ENCODE results near the gene SH3TC2. TPM values are rescaled to one million over a fixed set of nuclear protein-coding genes. Genes with fewer than 3 reads are reported as not detected.

Gene SH3TC2
- total and polyA plus RNA-seq, 2 of the 4 experiments (the other 2 are of a cell fraction): 3.4 to 7.9 TPM

- H4K5ac ChIP-seq (ENCODE audit: low read depth, low read length): no peak overlapping the region
- no peak overlapping the region for H3K56ac ChIP-seq (ENCODE audit: extremely low read depth, insufficient read depth, low read length)
- H2BK5ac ChIP-seq (ENCODE audit: low read depth, low read length, poor library complexity, severe bottlenecking): no peak overlapping the region
- no peak overlapping the region for H3K23ac ChIP-seq (ENCODE audit: low read depth, low read length)
- H2BK20ac ChIP-seq (ENCODE audit: low read depth, low read length): no peak overlapping the region
- no peak overlapping the region for H3K18ac ChIP-seq (ENCODE audit: low read depth, low read length)
- H3K4me2 ChIP-seq (ENCODE audit: low read depth, low read length): no peak overlapping the region
- H3K9ac ChIP-seq (ENCODE audit: low read depth, low read length): no peak overlapping the region
- no peak overlapping the region for H2BK120ac ChIP-seq (ENCODE audit: low read depth, low read length)
- no peaks in the 10 kb centered on the region for H3K79me1 ChIP-seq (ENCODE audit: low read depth in 1 of 2, low read length in 2 of 2)
- H3K9me3 ChIP-seq (ENCODE audit: control insufficient read depth, insufficient read depth, low read length): no peaks in the 10 kb centered on the region
- in situ Hi-C loops (cut with MboI; ENCODE audit: low sequenced_read_pairs): no loop called here
- peaks cover 7% of the 10 kb centered on the region for H3K4me1 ChIP-seq (ENCODE audit: control insufficient read depth, insufficient read depth, low read length)
- H2BK15ac ChIP-seq (ENCODE audit: low read depth, low read length): no peak overlapping the region
- ATAC-seq (ENCODE audit: low read depth) (no peak), DNase-seq (no peak)
- BruUV-seq (replicated peaks): no TSS peak
- H3K27me3 ChIP-seq (ENCODE audit: control insufficient read depth, insufficient read depth, low read length): no peaks in the 10 kb centered on the region
- POLR2A ChIA-PET (ENCODE audit: unreplicated experiment): no interaction called here
- TF ChIP-seq RAD21 (IDR thresholded peaks at IDR 0.05; ENCODE audit: low read length) (no peak), MAZ (IDR thresholded peaks at IDR 0.05; ENCODE audit: borderline replicate concordance, low read depth, low read length) (no peak), RCOR1 (IDR thresholded peaks at IDR 0.05; ENCODE audit: insufficient replicate concordance, low read length) (no peak), FOS (IDR thresholded peaks at IDR 0.05; ENCODE audit: low read depth, low read length) (no peak), NFE2L2 (IDR thresholded peaks at IDR 0.05; ENCODE audit: low read depth, low read length) (no peak), MAFK (IDR thresholded peaks at IDR 0.05; ENCODE audit: low read depth, low read length) (no peak), CHD1 (IDR thresholded peaks at IDR 0.05; ENCODE audit: low read depth, low read length) (no peak), CEBPB (IDR thresholded peaks at IDR 0.05; ENCODE audit: low read depth, low read length) (0 out of 2 replicates have a peak, but pooled peaks have one; percentile 21)
- H4K91ac ChIP-seq (ENCODE audit: insufficient read depth, low read depth, low read length): no peak overlapping the region
- dilution Hi-C loops (cut with HindIII; ENCODE audit: low sequenced_read_pairs, unreplicated experiment): no loop called here
- no peak overlapping the region for H3K27ac ChIP-seq (ENCODE audit: insufficient read depth, low read length)
- 0 out of 2 replicates have a peak, but pooled peaks cover 2% of the 10 kb centered on the region for H3K9me1 ChIP-seq (ENCODE audit: insufficient read depth, low read length)
- CTCF ChIA-PET: interaction anchor here (3.0 kb wide), 1 partner anchor 17 kb away, joined by 8 read pairs; no protein-coding TSS in a partner anchor
- H4K8ac ChIP-seq (ENCODE audit: low read depth in 2 of 2, low read length in 2 of 2): no peak overlapping the region
- intact Hi-C loops (cut with micrococcal nuclease): no loop called here
- no CpG with 5 or more reads among the region's 1 CpG for WGBS, 2 experiments (ENCODE audit: extremely low coverage in 2 of 2, insufficient read length in 1 of 2)
- H2AK5ac ChIP-seq (ENCODE audit: low read depth, low read length): no peak overlapping the region
- no peaks in the 10 kb centered on the region for H3K36me3 ChIP-seq (ENCODE audit: control insufficient read depth, insufficient read depth, low read length)
- H4K20me1 ChIP-seq (ENCODE audit: insufficient read depth, low read length): no peaks in the 10 kb centered on the region
- no peak overlapping the region for H3K14ac ChIP-seq (replicated peaks; ENCODE audit: low read depth, low read length)
- no peak overlapping the region for H3K4ac ChIP-seq (ENCODE audit: low read depth, low read length)
- H3K4me3 ChIP-seq (ENCODE audit: insufficient read depth, low read depth, low read length): no peak overlapping the region
- no peak overlapping the region for H2AK9ac ChIP-seq (replicated peaks; ENCODE audit: low read depth, low read length, poor library complexity)
- no peak overlapping the region for H2AFZ ChIP-seq (replicated peaks; ENCODE audit: low read length, poor library complexity)
Observed at GRCh38 chr5:149017636-149018035, 45.2 kb downstream of the SH3TC2 start.

Measured in IMR-90 (cell line).